ENCODE measurements around the gene TMEM200B. TPM values are rescaled to one million over a fixed set of nuclear protein-coding genes. Genes with fewer than 3 reads are reported as not detected.

TMEM200B gene
- total RNA-seq, 1 donor from 2014 or later: 19.7 TPM

GRCh38 chr1:29105822-29106221 lies 17.9 kb downstream of the TMEM200B start:
- H3K27me3 Mint-ChIP-seq (ENCODE audit: unreplicated experiment): no peaks in the 10 kb centered on the region

GRCh38 chr1:29100487-29100886 lies 23.2 kb downstream of the TMEM200B start:
- H3K4me1 Mint-ChIP-seq (ENCODE audit: unreplicated experiment): no peaks in the 10 kb centered on the region
- TF ChIP-seq, protein P1, sequence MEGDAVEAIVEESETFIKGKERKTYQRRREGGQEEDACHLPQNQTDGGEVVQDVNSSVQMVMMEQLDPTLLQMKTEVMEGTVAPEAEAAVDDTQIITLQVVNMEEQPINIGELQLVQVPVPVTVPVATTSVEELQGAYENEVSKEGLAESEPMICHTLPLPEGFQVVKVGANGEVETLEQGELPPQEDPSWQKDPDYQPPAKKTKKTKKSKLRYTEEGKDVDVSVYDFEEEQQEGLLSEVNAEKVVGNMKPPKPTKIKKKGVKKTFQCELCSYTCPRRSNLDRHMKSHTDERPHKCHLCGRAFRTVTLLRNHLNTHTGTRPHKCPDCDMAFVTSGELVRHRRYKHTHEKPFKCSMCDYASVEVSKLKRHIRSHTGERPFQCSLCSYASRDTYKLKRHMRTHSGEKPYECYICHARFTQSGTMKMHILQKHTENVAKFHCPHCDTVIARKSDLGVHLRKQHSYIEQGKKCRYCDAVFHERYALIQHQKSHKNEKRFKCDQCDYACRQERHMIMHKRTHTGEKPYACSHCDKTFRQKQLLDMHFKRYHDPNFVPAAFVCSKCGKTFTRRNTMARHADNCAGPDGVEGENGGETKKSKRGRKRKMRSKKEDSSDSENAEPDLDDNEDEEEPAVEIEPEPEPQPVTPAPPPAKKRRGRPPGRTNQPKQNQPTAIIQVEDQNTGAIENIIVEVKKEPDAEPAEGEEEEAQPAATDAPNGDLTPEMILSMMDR (IDR thresholded peaks at IDR 0.05): no peak

More at GRCh38 chr1:29105822-29106221, 17.9 kb downstream of the TMEM200B start:
- H3K27ac Mint-ChIP-seq (ENCODE audit: unreplicated experiment): no peak overlapping the region
- peak; percentile 23 for DNase-seq (ENCODE audit: extremely low spot score, unreplicated experiment)
- H3K4me3 Mint-ChIP-seq (ENCODE audit: unreplicated experiment): no peak overlapping the region
- TF ChIP-seq, protein P1 (IDR thresholded peaks at IDR 0.05): no peak
- no peaks in the 10 kb centered on the region for H3K36me3 Mint-ChIP-seq (ENCODE audit: unreplicated experiment)
- H3K9me3 Mint-ChIP-seq (ENCODE audit: unreplicated experiment): no peaks in the 10 kb centered on the region
- no peaks in the 10 kb centered on the region for H3K4me1 Mint-ChIP-seq (ENCODE audit: unreplicated experiment)

DNA sequence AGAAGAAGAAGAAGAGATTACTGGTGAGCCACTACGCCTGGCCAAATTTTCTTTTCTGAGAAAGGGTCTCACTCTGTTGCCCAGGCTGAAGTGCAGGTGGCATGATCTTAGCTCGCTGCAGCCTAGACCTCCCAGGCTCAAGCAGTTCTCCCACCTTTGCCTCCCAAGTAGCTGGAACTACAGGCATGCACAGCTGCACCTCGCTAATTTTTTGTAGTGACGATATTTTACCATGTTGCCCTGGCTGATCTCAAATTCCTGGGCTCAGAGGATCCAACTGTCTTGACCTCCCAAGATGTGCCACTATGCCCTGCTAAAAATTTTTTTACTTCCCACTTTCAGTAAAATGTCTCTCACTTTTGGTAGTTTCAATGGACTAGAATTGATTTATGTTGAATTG lies 24.4 kb downstream of the TMEM200B start:
- Mint-ChIP-seq H3K27me3 (ENCODE audit: unreplicated experiment) (no peaks in the 10 kb centered on the region), H3K9me3 (ENCODE audit: unreplicated experiment) (no peaks in the 10 kb centered on the region)
- TF ChIP-seq, protein P1 (IDR thresholded peaks at IDR 0.05): no peak

More at GRCh38 chr1:29100487-29100886, 23.2 kb downstream of the TMEM200B start:
- Mint-ChIP-seq H3K9me3 (ENCODE audit: unreplicated experiment) (no peaks in the 10 kb centered on the region), H3K36me3 (ENCODE audit: unreplicated experiment) (no peaks in the 10 kb centered on the region), H3K27ac (ENCODE audit: unreplicated experiment) (no peak overlapping the region), H3K27me3 (ENCODE audit: unreplicated experiment) (no peaks in the 10 kb centered on the region), H3K4me3 (ENCODE audit: unreplicated experiment) (no peak overlapping the region)
- no peak for DNase-seq (ENCODE audit: extremely low spot score, unreplicated experiment)

GRCh38 chr1:29096231-29096886 lies 27.3 kb downstream of the TMEM200B start:
- Mint-ChIP-seq H3K4me3 (ENCODE audit: unreplicated experiment) (no peak overlapping the region), H3K36me3 (ENCODE audit: unreplicated experiment) (no peaks in the 10 kb centered on the region), H3K9me3 (ENCODE audit: unreplicated experiment) (no peaks in the 10 kb centered on the region), H3K27ac (ENCODE audit: unreplicated experiment) (no peak overlapping the region), H3K4me1 (ENCODE audit: unreplicated experiment) (no peaks in the 10 kb centered on the region), H3K27me3 (ENCODE audit: unreplicated experiment) (no peaks in the 10 kb centered on the region)
- DNase-seq (ENCODE audit: extremely low spot score, unreplicated experiment): no peak
- TF ChIP-seq, protein P1 (IDR thresholded peaks at IDR 0.05): no peak

More for the DNA sequence above, 24.4 kb downstream of the TMEM200B start:
- Mint-ChIP-seq H3K4me3 (ENCODE audit: unreplicated experiment) (no peak overlapping the region), H3K4me1 (ENCODE audit: unreplicated experiment) (no peaks in the 10 kb centered on the region), H3K36me3 (ENCODE audit: unreplicated experiment) (no peaks in the 10 kb centered on the region), H3K27ac (ENCODE audit: unreplicated experiment) (no peak overlapping the region)
- DNase-seq (ENCODE audit: extremely low spot score, unreplicated experiment): no peak

DNA sequence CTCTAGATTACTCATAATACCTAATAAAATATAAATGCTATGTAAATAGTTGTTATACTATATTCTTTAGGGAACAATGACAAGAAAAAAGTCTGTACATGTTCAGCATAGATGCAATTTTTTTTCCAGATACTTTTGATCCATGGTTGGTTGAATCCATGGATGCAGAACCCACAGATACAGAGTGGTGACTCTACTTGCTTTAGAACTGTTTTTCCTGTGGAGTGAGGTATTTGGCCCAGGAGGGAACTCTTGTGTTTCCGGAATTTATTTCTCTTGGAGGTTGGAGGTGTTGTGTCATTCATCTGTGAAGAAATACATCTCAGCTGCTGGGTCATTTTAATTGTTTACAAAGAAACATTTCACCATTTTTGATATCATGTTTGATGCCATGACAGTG lies 28.7 kb downstream of the TMEM200B start:
- no peaks in the 10 kb centered on the region for H3K9me3 Mint-ChIP-seq (ENCODE audit: unreplicated experiment)
- H3K27me3 Mint-ChIP-seq (ENCODE audit: unreplicated experiment): no peaks in the 10 kb centered on the region
- H3K4me3 Mint-ChIP-seq (ENCODE audit: unreplicated experiment): no peak overlapping the region
- no peak overlapping the region for H3K27ac Mint-ChIP-seq (ENCODE audit: unreplicated experiment)
- no peak for DNase-seq (ENCODE audit: extremely low spot score, unreplicated experiment)
- no peaks in the 10 kb centered on the region for H3K36me3 Mint-ChIP-seq (ENCODE audit: unreplicated experiment)
- H3K4me1 Mint-ChIP-seq (ENCODE audit: unreplicated experiment): no peaks in the 10 kb centered on the region
- TF ChIP-seq, protein P1 (IDR thresholded peaks at IDR 0.05): no peak
